K562 (cell line): ENCODE results near the gene EID2. TPM values are rescaled to one million over a fixed set of nuclear protein-coding genes. Genes with fewer than 3 reads are reported as not detected.

Source experiments
- CHD1 ChIP-seq: fragments of 200-600 bp; sonication (generic); IDR thresholded peaks from one replicate; pipeline ENCODE4 v1.6.1; 2012; ENCODE audit warnings: mild to moderate bottlenecking, moderate library complexity, low read length, inconsistent platforms
- CXXC5 ChIP-seq: fragments of 250-450 bp; sonication (Bioruptor Pico); IDR thresholded peaks from 2 replicates; pipeline ENCODE4 v1.8.0; 2022; ENCODE audit warnings: inconsistent platforms, mild to moderate bottlenecking, moderate library complexity
- E2F1 ChIP-seq: sonication (generic); formaldehyde crosslinking; IDR thresholded peaks from 2 replicates; pipeline ENCODE4 v1.8.1; 2023; ENCODE audit warnings: mild to moderate bottlenecking, missing genetic modification reagents, moderate library complexity
- KLF13 ChIP-seq: fragments of 450-650 bp; IDR thresholded peaks from 2 replicates; pipeline ENCODE4 v1.6.1; 2016; ENCODE audit warnings: missing genetic modification characterization, low read depth, mild to moderate bottlenecking, missing compliant biosample characterization, moderate library complexity, borderline replicate concordance
- MAX ChIP-seq: sonication (generic); formaldehyde crosslinking; IDR thresholded peaks from 2 replicates; pipeline ENCODE4 v1.9.0; 2022; ENCODE audit warnings: mild to moderate bottlenecking, missing genetic modification reagents
- MYC ChIP-seq, 2 experiments: fragments of 250-450 bp in 1 of 2; sonication (Bioruptor Pico) in 1 of 2; IDR thresholded peaks; 2 replicates each; pipeline versions ENCODE4 v1.5.1 to v1.6.1; 2012 to 2021; ENCODE audit warnings: low read depth in 2 of 2, borderline replicate concordance in 1 of 2, improper control_type of control experiment in 1 of 2, low read length in 1 of 2, mild to moderate bottlenecking in 1 of 2, moderate library complexity in 1 of 2
- NCOA4 ChIP-seq: fragments of 450-650 bp; IDR thresholded peaks from 2 replicates; pipeline ENCODE4 v1.6.1; 2018; ENCODE audit warnings: mild to moderate bottlenecking; ENCODE audit not compliant: partially characterized antibody
- NONO ChIP-seq, 2 experiments: fragments of 200-400 bp in 1 of 2; fragments of 450-650 bp in 1 of 2; formaldehyde crosslinking in 1 of 2; IDR thresholded peaks; 2 replicates each; pipeline ENCODE4 v1.6.1; 2017; ENCODE audit warnings: low read depth in 2 of 2, mild to moderate bottlenecking in 2 of 2, moderate library complexity in 2 of 2, low read length in 1 of 2
- PBX2 ChIP-seq, 2 experiments: IDR thresholded peaks in 1 of 2; conservative IDR thresholded peaks in 1 of 2; 2 replicates each; pipeline ENCODE4 v1.6.1; 2016; ENCODE audit warnings: low read depth in 2 of 2, mild to moderate bottlenecking in 1 of 2, missing compliant biosample characterization in 1 of 2, missing genetic modification characterization in 1 of 2, moderate library complexity in 1 of 2
- PML ChIP-seq: IDR thresholded peaks from 2 replicates; pipeline ENCODE4 v1.6.1; 2012; ENCODE audit warnings: low read length, inconsistent platforms
- POLR2A ChIP-seq: fragments of 450-650 bp; conservative IDR thresholded peaks from 2 replicates; pipeline ENCODE4 v1.6.1; 2016
- POLR3G ChIP-seq: IDR thresholded peaks from 2 replicates; pipeline ENCODE4 v1.6.1; 2011; ENCODE audit not compliant: insufficient read length, insufficient replicate concordance; ENCODE audit errors: extremely low read depth
- PYGO2 ChIP-seq: fragments of 450-650 bp; IDR thresholded peaks from 2 replicates; pipeline ENCODE4 v1.6.1; 2016; ENCODE audit warnings: mild to moderate bottlenecking, missing genetic modification characterization, moderate library complexity, missing compliant biosample characterization
- RFX7 ChIP-seq: fragments of 250-450 bp; sonication (Bioruptor Pico); IDR thresholded peaks from 2 replicates; pipeline ENCODE4 v1.5.1; 2021; ENCODE audit warnings: mild to moderate bottlenecking
- SMAD4 ChIP-seq: fragments of 250-450 bp; sonication (Bioruptor Pico); conservative IDR thresholded peaks from 2 replicates; pipeline ENCODE4 v1.8.0; 2021; ENCODE audit warnings: inconsistent platforms, mild to moderate bottlenecking, moderate library complexity
- ZBTB5 ChIP-seq: fragments of 450-650 bp; IDR thresholded peaks from 2 replicates; pipeline ENCODE4 v1.6.1; 2017; ENCODE audit warnings: antibody characterized with exemption
- ZNF174 ChIP-seq: fragments of 250-450 bp; sonication (Bioruptor Pico); IDR thresholded peaks from 2 replicates; pipeline ENCODE4 v1.4.0; 2020; ENCODE audit warnings: mild to moderate bottlenecking
- ZNF24 ChIP-seq: fragments of 450-650 bp; IDR thresholded peaks from 2 replicates; pipeline ENCODE4 v1.6.1; 2016
- ZNF354B ChIP-seq: fragments of 250-450 bp; sonication (Bioruptor Pico); IDR thresholded peaks from 2 replicates; pipeline ENCODE4 v1.4.0; 2020
- ZNF785 ChIP-seq: fragments of 250-450 bp; sonication (Bioruptor Pico); IDR thresholded peaks from 2 replicates; pipeline ENCODE4 v1.4.0; 2020; ENCODE audit warnings: mild to moderate bottlenecking
- polyA plus RNA-seq, 8 experiments: library from polyadenylated mRNA; depleted of rRNA in 4 of 8; stranded (reverse) in 5 of 8; unstranded in 3 of 8; fragments of >200 nt; fragmentation: Nextera tagmentation in 2 of 8; fragmentation: Illumina TruSeq in 1 of 8; extraction: Ambion mirVana in 2 of 8; extraction: Trizol in 1 of 8; gene quantifications; 2 replicates each; pipeline versions ENCODE4 v1.2.1 to v1.2.3, GENCODE V29; 2011 to 2014; ENCODE audit warnings: inconsistent platforms in 1 of 8, missing spikeins in 1 of 8
- total RNA-seq, 7 experiments: library from RNA; depleted of rRNA in 6 of 7; stranded (reverse); fragments of >200 nt in 6 of 7; fragmentation: Illumina TruSeq in 2 of 7; extraction: Trizol in 2 of 7; gene quantifications; 2 replicates each; pipeline versions ENCODE4 v1.2.1 to v1.2.3, GENCODE V29; 2011 to 2021; ENCODE audit warnings: low replicate concordance in 1 of 7

The EID2 gene
- total and polyA plus RNA-seq, 9 of the 15 experiments (the other 6 are each of a cell fraction or from before 2014, with no cell fraction given), result 2.5 to 18.5 (median 11.3) TPM

GRCh38 chr19:39497996-39498797, 41.8 kb downstream of the EID2 start (continued):
- TF ChIP-seq ZBTB5, result peak; percentile 78
- TF ChIP-seq RFX7, result no peak
- no peak for TF ChIP-seq NCOA4
- no peak for TF ChIP-seq PYGO2 (tag)
- no peak for TF ChIP-seq POLR2A
- TF ChIP-seq PML, result no peak
- TF ChIP-seq E2F1 (CRISPR knock-in tag), result no peak
- TF ChIP-seq PBX2 (CRISPR knock-in tag; IDR thresholded peaks at IDR 0.05; ENCODE audit: low read depth), result no peak
- peak; percentile 54 for TF ChIP-seq PBX2 (tag; conservative IDR thresholded peaks at IDR 0.05; ENCODE audit: low read depth)
- no peak for TF ChIP-seq POLR3G
- TF ChIP-seq ZNF174 (CRISPR knock-in tag), result no peak
- TF ChIP-seq MYC (IDR thresholded peaks at IDR 0.05; ENCODE audit: low read depth, low read length), result peak; percentile 57
- TF ChIP-seq MYC (CRISPR knock-in tag; IDR thresholded peaks at IDR 0.05; ENCODE audit: borderline replicate concordance, low read depth), result no peak
- TF ChIP-seq ZNF24, result no peak
- TF ChIP-seq CXXC5, result peak; percentile 81
- TF ChIP-seq ZNF354B (CRISPR knock-in tag), result no peak
- TF ChIP-seq KLF13 (tag), result 0 out of 2 replicates have a peak, but pooled peaks have one; percentile 16
- no peak for TF ChIP-seq CHD1
- peak; percentile 73 for TF ChIP-seq MAX (CRISPR knock-in tag)
- 0 out of 4 replicates have a peak, but pooled peaks of 1 of the 2 experiments have one; percentile 21 for TF ChIP-seq NONO (IDR thresholded peaks at IDR 0.05; ENCODE audit: low read depth in 2 of 2, low read length in 1 of 2)
- TF ChIP-seq SMAD4, result no peak
- no peak for TF ChIP-seq ZNF785 (CRISPR knock-in tag)
